Osteocyte (in vitro differentiated cells): ENCODE results near the gene ASPHD1. TPM values are rescaled to one million over a fixed set of nuclear protein-coding genes. Genes with fewer than 3 reads are reported as not detected.

ENCODE experiments used
- DNase-seq: peaks from one replicate; pipeline ENCODE4 v3.0.0; 2021; ENCODE audit warnings: mixed read lengths; ENCODE audit not compliant: unreplicated experiment; ENCODE audit errors: extremely low spot score
- H3K27ac Mint-ChIP-seq: one replicate; pipeline ENCODE4 v1.8.0; 2021; ENCODE audit warnings: mild to moderate bottlenecking, mixed read lengths; ENCODE audit not compliant: unreplicated experiment
- H3K27me3 Mint-ChIP-seq: one replicate; pipeline ENCODE4 v1.8.0; 2021; ENCODE audit warnings: mixed read lengths; ENCODE audit not compliant: unreplicated experiment
- H3K36me3 Mint-ChIP-seq: one replicate; pipeline ENCODE4 v1.8.0; 2021; ENCODE audit warnings: mixed read lengths; ENCODE audit not compliant: unreplicated experiment
- H3K4me1 Mint-ChIP-seq: one replicate; pipeline ENCODE4 v1.8.0; 2021; ENCODE audit warnings: mixed read lengths; ENCODE audit not compliant: unreplicated experiment
- H3K4me3 Mint-ChIP-seq: one replicate; pipeline ENCODE4 v1.8.0; 2021; ENCODE audit warnings: mild to moderate bottlenecking, moderate library complexity, mixed read lengths; ENCODE audit not compliant: unreplicated experiment
- H3K9me3 Mint-ChIP-seq: one replicate; pipeline ENCODE4 v1.8.0; 2021; ENCODE audit warnings: mixed read lengths; ENCODE audit not compliant: unreplicated experiment
- total RNA-seq: library from RNA; stranded (reverse); gene quantifications from 2 replicates; pipeline ENCODE4 v1.2.1, GENCODE V29; 2021
- TF ChIP-seq, protein P1 (sequence below): fragments of 200-600 bp; sonication (generic); IDR thresholded peaks from 2 replicates; pipeline ENCODE4 v1.5.0; 2021; ENCODE audit warnings: antibody characterized with exemption, mild to moderate bottlenecking, moderate library complexity

The ASPHD1 gene
- total RNA-seq, 1 donor from 2014 or later, result 1.0 TPM

DNA sequence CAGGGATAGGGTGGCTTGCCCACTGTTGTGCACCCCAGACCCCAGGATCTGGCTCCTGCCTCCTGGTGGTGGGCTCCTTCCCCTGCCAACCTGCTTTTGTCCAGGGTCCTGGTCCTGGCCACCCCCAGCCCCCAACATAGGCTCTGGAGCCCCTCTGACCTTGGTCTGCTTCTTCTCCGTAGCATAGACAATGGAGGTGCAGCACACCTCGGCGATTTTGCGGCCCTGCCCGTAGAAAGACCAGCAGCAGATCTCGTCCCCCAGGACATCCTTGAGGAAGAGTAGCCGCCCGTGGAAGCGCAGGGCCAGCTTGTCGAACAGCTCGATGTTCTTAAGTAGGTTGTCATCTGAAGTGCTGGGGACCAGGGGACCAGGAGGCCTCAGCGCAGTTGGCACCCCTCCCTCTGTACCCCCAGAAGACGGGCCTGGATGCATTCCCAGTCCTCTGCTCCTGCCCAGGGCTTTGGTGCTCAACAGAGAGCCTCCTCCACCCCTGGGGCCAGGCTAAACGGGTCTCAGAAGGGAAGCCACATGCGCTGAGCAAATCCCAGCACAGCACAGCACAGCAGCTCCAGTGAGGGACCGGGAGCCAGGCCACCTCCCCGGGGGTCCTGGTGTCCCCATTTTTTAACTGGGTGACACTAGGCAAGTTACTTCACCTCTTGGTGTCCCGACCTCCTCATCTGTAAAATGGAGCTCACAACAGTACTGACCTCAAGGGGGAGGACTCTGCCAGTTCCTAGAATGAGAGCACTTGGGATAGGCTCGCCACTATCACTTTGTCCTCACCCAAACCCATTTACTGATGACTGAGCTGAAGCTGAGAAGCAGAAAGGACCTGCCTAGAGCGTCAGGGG, 10.8 kb downstream of the ASPHD1 start:
- Mint-ChIP-seq H3K9me3 (no peaks in the 10 kb centered on the region), H3K27ac (no peak overlapping the region), H3K4me1 (no peaks in the 10 kb centered on the region), H3K4me3 (no peak overlapping the region), H3K36me3 (peaks cover 8% of the 10 kb centered on the region), H3K27me3 (no peaks in the 10 kb centered on the region)
- TF ChIP-seq, protein P1, sequence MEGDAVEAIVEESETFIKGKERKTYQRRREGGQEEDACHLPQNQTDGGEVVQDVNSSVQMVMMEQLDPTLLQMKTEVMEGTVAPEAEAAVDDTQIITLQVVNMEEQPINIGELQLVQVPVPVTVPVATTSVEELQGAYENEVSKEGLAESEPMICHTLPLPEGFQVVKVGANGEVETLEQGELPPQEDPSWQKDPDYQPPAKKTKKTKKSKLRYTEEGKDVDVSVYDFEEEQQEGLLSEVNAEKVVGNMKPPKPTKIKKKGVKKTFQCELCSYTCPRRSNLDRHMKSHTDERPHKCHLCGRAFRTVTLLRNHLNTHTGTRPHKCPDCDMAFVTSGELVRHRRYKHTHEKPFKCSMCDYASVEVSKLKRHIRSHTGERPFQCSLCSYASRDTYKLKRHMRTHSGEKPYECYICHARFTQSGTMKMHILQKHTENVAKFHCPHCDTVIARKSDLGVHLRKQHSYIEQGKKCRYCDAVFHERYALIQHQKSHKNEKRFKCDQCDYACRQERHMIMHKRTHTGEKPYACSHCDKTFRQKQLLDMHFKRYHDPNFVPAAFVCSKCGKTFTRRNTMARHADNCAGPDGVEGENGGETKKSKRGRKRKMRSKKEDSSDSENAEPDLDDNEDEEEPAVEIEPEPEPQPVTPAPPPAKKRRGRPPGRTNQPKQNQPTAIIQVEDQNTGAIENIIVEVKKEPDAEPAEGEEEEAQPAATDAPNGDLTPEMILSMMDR, result no peak
- DNase-seq, result no peak

DNA sequence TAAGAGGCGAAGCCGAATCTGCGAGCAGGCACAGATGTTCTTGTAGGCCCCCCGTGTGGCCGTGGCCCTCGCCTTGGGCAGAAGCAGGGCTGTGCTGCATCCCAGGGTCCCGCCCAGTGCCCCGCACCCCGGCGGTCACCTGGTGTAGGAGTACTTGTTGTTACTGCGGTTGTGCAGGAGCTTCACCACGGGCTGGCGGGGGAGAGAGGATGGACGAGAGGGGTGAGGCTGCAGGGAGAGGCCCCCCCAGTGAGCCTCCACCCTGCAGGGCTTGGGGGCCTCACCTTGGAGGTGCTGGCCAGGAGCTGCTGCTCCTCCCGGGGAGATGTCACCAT, 11.4 kb downstream of the ASPHD1 start:
- Mint-ChIP-seq H3K4me3 (no peak overlapping the region), H3K27me3 (no peaks in the 10 kb centered on the region), H3K9me3 (no peaks in the 10 kb centered on the region), H3K36me3 (peaks cover 8% of the 10 kb centered on the region), H3K4me1 (no peaks in the 10 kb centered on the region), H3K27ac (no peak overlapping the region)
- DNase-seq, result no peak
- TF ChIP-seq, protein P1, result no peak

DNA sequence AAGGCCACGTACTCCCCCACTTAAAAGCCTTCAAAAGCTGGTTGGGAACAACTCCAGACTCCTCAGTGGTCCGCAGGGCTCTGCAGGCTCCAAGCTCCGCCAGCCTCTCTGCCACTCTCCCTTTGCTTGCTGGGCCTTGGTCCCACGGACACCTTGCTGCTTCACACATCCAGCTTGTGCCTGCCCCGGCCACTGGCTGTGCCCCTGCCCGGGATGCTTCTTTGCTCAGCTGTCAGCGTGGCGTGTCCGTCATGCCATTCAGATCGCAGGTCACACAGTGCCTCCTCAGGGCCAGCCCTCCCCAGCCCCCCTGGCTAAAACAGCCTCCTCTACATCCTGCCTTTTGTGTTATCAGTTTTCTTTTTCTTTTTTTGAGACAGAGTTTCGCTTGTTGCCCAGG, 11.8 kb downstream of the ASPHD1 start:
- no peaks in the 10 kb centered on the region for H3K27me3 Mint-ChIP-seq
- no peaks in the 10 kb centered on the region for H3K4me1 Mint-ChIP-seq
- H3K4me3 Mint-ChIP-seq, result no peak overlapping the region
- DNase-seq, result no peak
- H3K27ac Mint-ChIP-seq, result no peak overlapping the region
- peaks cover 10% of the 10 kb centered on the region for H3K36me3 Mint-ChIP-seq
- TF ChIP-seq, protein P1, result no peak
- no peaks in the 10 kb centered on the region for H3K9me3 Mint-ChIP-seq

DNA sequence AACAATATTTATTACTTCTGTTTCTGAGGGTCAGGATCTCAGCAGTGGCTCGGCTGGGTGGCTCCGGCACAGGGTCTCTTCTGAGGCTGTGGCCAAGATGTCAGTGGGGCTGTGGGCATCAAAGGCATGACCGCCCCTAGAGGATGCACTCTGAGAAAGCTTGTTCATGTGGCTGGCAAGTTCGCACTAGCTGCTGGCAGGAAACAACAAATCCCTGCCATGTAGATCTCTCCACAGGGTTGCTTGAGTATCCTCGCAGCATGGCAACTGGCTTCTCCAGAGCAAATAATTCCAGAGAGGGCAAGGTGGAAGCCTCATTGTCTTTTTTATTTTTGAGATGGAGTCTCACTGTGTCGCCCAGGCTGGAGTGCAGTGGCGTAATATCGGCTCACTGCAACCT, 13.2 kb downstream of the ASPHD1 start:
- H3K4me3 Mint-ChIP-seq, result no peak overlapping the region
- TF ChIP-seq, protein P1, result no peak
- H3K36me3 Mint-ChIP-seq, result peaks cover 12% of the 10 kb centered on the region
- H3K27ac Mint-ChIP-seq, result no peak overlapping the region
- no peaks in the 10 kb centered on the region for H3K4me1 Mint-ChIP-seq
- H3K9me3 Mint-ChIP-seq, result no peaks in the 10 kb centered on the region
- no peaks in the 10 kb centered on the region for H3K27me3 Mint-ChIP-seq
- DNase-seq, result no peak

DNA sequence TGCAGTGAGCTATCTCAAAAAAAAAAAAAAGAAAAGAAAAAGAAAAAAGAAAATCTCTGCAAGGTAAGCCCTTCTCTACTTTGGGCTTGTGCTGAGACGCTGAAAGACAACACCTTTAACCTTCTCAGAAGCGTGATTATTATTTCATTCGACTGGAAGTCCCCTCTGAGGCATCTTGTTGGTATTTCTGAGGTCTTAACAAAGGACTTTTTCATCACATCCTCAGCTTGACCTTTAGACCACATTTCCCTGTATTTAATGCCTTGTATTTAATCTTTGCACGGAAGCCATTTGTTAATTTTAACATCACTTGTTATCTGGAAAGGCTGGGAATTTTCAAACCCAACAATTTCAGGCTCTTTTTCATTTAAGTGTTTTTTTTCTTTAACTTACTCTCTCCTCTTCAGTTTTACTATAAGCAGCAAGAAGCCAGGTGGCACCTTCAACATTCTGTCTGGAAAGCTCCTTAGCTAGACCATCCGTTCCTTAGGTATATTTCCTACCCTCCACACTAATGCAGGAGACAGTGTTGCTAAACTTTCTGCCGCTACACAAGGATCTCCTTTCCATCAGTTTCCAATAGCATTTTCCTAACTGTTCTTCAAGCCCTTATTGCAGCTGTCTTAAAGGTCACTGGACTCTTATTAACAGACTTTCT, 15.4 kb downstream of the ASPHD1 start:
- Mint-ChIP-seq H3K4me1 (no peaks in the 10 kb centered on the region), H3K4me3 (no peak overlapping the region), H3K27ac (no peak overlapping the region), H3K9me3 (no peaks in the 10 kb centered on the region), H3K36me3 (peaks cover 18% of the 10 kb centered on the region), H3K27me3 (no peaks in the 10 kb centered on the region)
- no peak for DNase-seq
- TF ChIP-seq, protein P1, result no peak
